ENCODE data around the gene CCDC70. TPM values are rescaled to one million over a fixed set of nuclear protein-coding genes. Genes with fewer than 3 reads are reported as not detected.

CCDC70 gene
- total RNA-seq, 4 donors from 2014 or later, result not detected

DNA sequence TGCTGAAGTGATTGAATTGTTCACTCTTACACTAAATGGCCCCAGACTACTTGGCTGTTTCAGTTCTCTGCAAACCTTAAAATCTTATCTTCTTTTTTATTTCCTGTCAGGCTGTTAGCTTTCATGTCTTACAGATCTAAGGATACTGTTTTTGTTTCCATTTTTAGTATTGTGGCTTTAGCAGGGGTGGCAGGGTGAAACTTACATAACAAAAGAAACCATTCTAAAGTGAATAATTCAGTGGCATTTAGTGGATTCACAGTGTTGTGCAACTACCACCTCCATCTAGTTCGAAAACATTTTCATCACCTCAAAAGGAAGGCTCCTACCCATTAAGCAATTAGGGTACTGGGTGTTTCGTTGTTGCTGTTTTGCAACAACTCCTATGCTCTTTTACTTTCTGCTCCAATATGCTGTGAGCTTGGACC is 36.6 kb upstream of the CCDC70 start:
- peak in 1 of 2 donors; percentile 22 for TF ChIP-seq POLR2AphosphoS5 (IDR thresholded peaks at IDR 0.05)
- TF ChIP-seq POLR2A (IDR thresholded peaks at IDR 0.05; ENCODE audit: low read depth), result no peak
- TF ChIP-seq EP300 (IDR thresholded peaks at IDR 0.05), result no peak
- H3K4me1 ChIP-seq, result peaks cover 30 to 32% (median 31%) of the 10 kb centered on the region in 4 donors
- no peaks in the 10 kb centered on the region for H3K27me3 ChIP-seq
- H3K9me3 ChIP-seq, result no peaks in the 10 kb centered on the region
- DNase-seq (ENCODE audit: extremely low spot score), result no peak
- intact Hi-C loops (cut with DNase I), result no loop called here
- peak overlapping the region in 2 of 4 donors; percentile 12 to 42 for H3K27ac ChIP-seq (replicated peaks in 1 of 4)
- H3K4me3 ChIP-seq, result no peak overlapping the region
- 74% methylated on average over 2 of the region's 2 CpGs for WGBS
- no peaks in the 10 kb centered on the region for H3K36me3 ChIP-seq

DNA sequence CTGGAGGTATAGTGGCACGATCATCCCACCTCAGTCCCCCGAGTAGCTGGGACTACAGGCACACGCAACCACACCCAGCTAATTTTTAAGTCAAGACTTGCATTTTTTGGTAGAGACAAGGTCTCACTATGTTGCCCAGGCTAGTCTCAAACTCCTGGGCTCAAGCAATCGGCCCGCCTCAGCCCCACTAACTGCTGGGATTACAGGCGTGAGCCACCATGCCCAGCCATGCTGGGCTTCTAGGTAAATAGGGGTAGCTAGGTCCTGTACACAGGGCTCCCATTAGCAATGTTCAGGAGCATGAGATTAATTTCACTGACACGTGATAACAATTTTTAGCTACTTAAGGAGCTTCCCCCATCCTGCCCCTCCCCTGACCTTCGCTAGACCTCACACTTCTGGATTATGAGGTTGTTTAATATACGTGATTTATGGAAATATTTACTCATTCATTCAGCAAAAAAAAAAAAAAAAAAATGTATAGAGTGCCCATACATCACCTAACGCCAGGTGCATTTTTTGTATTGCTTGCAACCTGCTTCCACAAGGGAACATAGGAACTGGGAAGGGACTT is 36.0 kb upstream of the CCDC70 start:
- Histone ChIP-seq H3K9me3 (no peaks in the 10 kb centered on the region), H3K27ac (replicated peaks in 1 of 4) (peak overlapping the region in 2 of 4 donors; percentile 12 to 42), H3K4me1 (peaks cover 30 to 32% (median 31%) of the 10 kb centered on the region in 4 donors), H3K36me3 (no peaks in the 10 kb centered on the region), H3K27me3 (no peaks in the 10 kb centered on the region), H3K4me3 (no peak overlapping the region)
- 83% methylated on average over 10 of the region's 10 CpGs for WGBS
- TF ChIP-seq POLR2AphosphoS5 (IDR thresholded peaks at IDR 0.05) (no peak), EP300 (IDR thresholded peaks at IDR 0.05) (no peak), POLR2A (IDR thresholded peaks at IDR 0.05; ENCODE audit: low read depth) (no peak)
- TF ChIP-seq, protein P1, sequence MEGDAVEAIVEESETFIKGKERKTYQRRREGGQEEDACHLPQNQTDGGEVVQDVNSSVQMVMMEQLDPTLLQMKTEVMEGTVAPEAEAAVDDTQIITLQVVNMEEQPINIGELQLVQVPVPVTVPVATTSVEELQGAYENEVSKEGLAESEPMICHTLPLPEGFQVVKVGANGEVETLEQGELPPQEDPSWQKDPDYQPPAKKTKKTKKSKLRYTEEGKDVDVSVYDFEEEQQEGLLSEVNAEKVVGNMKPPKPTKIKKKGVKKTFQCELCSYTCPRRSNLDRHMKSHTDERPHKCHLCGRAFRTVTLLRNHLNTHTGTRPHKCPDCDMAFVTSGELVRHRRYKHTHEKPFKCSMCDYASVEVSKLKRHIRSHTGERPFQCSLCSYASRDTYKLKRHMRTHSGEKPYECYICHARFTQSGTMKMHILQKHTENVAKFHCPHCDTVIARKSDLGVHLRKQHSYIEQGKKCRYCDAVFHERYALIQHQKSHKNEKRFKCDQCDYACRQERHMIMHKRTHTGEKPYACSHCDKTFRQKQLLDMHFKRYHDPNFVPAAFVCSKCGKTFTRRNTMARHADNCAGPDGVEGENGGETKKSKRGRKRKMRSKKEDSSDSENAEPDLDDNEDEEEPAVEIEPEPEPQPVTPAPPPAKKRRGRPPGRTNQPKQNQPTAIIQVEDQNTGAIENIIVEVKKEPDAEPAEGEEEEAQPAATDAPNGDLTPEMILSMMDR (IDR thresholded peaks at IDR 0.05), result no peak
- no peak for DNase-seq (ENCODE audit: extremely low spot score)
- intact Hi-C loops (cut with DNase I), result no loop called here

GRCh38 chr13:51826606-51827005 is 35.2 kb upstream of the CCDC70 start:
- Histone ChIP-seq H3K9me3 (no peaks in the 10 kb centered on the region), H3K27ac (replicated peaks in 1 of 4) (peak overlapping the region in 1 of 4 donors; percentile 11), H3K27me3 (no peaks in the 10 kb centered on the region), H3K36me3 (no peaks in the 10 kb centered on the region), H3K4me1 (peaks cover 30 to 32% (median 31%) of the 10 kb centered on the region in 4 donors), H3K4me3 (no peak overlapping the region)
- DNase-seq (ENCODE audit: extremely low spot score), result no peak
- intact Hi-C loops (cut with DNase I), result no loop called here
- WGBS, result 23% methylated on average over 7 of the region's 7 CpGs
- TF ChIP-seq POLR2A (IDR thresholded peaks at IDR 0.05; ENCODE audit: low read depth) (no peak), EP300 (IDR thresholded peaks at IDR 0.05) (no peak), POLR2AphosphoS5 (IDR thresholded peaks at IDR 0.05) (peak; percentile 10 to 23)

DNA sequence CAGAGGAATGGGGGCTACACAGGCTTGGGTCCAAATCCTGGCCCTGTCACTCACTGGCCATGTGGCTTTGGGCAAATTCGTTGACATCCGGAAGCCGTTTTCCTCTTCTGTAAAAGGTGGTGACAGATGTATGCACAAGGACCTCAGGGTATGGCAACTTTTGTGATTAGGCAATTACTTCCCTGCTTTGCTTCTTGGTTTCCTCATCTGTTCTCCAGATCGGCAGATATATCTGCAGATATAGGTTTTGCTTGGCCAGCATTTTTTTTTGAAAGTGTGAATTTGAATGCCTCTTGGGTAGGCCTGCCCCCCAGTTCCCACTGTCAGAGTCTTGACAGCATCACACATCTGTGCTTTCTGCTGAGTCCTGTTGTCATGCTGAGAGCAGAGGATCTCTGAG is 34.5 kb upstream of the CCDC70 start:
- no peaks in the 10 kb centered on the region for H3K27me3 ChIP-seq
- H3K27ac ChIP-seq (replicated peaks in 1 of 4), result peak overlapping the region in 1 of 4 donors; percentile 11
- no peaks in the 10 kb centered on the region for H3K9me3 ChIP-seq
- DNase-seq (ENCODE audit: extremely low spot score), result no peak
- H3K4me1 ChIP-seq, result peaks cover 30 to 36% (median 32%) of the 10 kb centered on the region in 4 donors
- no peaks in the 10 kb centered on the region for H3K36me3 ChIP-seq
- no peak for TF ChIP-seq EP300 (IDR thresholded peaks at IDR 0.05)
- no peak for TF ChIP-seq POLR2A (IDR thresholded peaks at IDR 0.05; ENCODE audit: low read depth)
- TF ChIP-seq POLR2AphosphoS5 (IDR thresholded peaks at IDR 0.05), result no peak
- TF ChIP-seq, protein P1 (IDR thresholded peaks at IDR 0.05), result no peak
- H3K4me3 ChIP-seq, result no peak overlapping the region
- intact Hi-C loops (cut with DNase I), result no loop called here
- 78% methylated on average over 4 of the region's 4 CpGs for WGBS

- WGBS, result 87% methylated on average over 8 of the region's 8 CpGs
These were observed 32.8 kb upstream of the CCDC70 start for GRCh38 chr13:51828730-51829567.

GRCh38 chr13:51829568-51829899 is 32.2 kb upstream of the CCDC70 start:
- H3K9me3 ChIP-seq, result no peaks in the 10 kb centered on the region
- intact Hi-C loops (cut with DNase I), result no loop called here
- H3K4me1 ChIP-seq, result peaks cover 28 to 35% (median 30%) of the 10 kb centered on the region in 4 donors
- WGBS, result 95% methylated on average over 2 of the region's 2 CpGs
- DNase-seq (ENCODE audit: extremely low spot score), result no peak
- no peak overlapping the region for H3K27ac ChIP-seq (replicated peaks in 1 of 4)
- no peak for TF ChIP-seq POLR2AphosphoS5 (IDR thresholded peaks at IDR 0.05)
- TF ChIP-seq EP300 (IDR thresholded peaks at IDR 0.05), result no peak
- TF ChIP-seq, protein P1 (IDR thresholded peaks at IDR 0.05), result no peak
- no peak for TF ChIP-seq POLR2A (IDR thresholded peaks at IDR 0.05; ENCODE audit: low read depth)
- no peaks in the 10 kb centered on the region for H3K27me3 ChIP-seq
- no peaks in the 10 kb centered on the region for H3K36me3 ChIP-seq
- no peak overlapping the region for H3K4me3 ChIP-seq

More at GRCh38 chr13:51828730-51829567, 32.8 kb upstream of the CCDC70 start:
- no peak for TF ChIP-seq EP300 (IDR thresholded peaks at IDR 0.05)
- DNase-seq (ENCODE audit: extremely low spot score), result no peak
- no peak overlapping the region for H3K4me3 ChIP-seq
- no peak overlapping the region for H3K27ac ChIP-seq (replicated peaks in 1 of 4)
- H3K27me3 ChIP-seq, result no peaks in the 10 kb centered on the region
- H3K9me3 ChIP-seq, result no peaks in the 10 kb centered on the region
- H3K36me3 ChIP-seq, result no peaks in the 10 kb centered on the region
- H3K4me1 ChIP-seq, result peaks cover 30 to 35% (median 32%) of the 10 kb centered on the region in 4 donors
- intact Hi-C loops (cut with DNase I), result no loop called here
